Measurements from ENCODE around the gene AGPAT3. TPM values are rescaled to one million over a fixed set of nuclear protein-coding genes. Genes with fewer than 3 reads are reported as not detected.

AGPAT3 gene
- total RNA-seq, 5 donors from 2014 or later (not counting 1 experiment from before 2014, with no cell fraction given): 48.4 to 77.2 (median 65.1) TPM

DNA sequence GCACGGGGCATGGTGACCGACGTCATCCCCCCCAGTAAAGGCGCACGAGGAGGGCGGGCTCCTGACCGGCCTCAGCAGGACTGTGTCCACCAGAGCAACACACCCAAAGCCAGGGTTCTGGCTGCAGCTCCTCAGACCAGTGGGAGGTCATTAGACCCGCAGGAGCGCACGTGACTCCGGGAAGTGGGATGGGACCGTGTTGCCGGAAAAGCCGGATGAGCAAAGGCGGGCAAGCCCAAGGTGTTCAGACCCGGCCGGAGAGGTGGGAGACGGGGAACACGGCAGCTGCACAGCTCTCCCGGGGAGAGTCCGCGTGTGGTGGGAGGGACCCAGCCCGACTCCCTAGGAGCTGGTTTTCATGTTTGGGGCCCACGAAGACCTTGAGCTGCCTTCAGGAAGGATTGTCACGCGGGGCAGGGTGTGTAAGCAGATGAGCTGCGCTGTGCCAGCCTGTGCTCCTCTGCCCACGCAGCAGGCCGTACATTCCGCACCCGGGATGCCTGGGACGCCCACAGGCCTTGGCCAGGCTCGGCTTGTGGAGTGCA, 126.5 kb downstream of the AGPAT3 start:
- no peak overlapping the region for H3K4me3 Mint-ChIP-seq
- peaks cover 2 to 5% (median 2%) of the 10 kb centered on the region in 3 donors for H3K4me1 Mint-ChIP-seq
- Histone ChIP-seq H3K27me3 (replicated peaks in 1 of 2; ENCODE audit: control insufficient read depth in 2 of 2, extremely low read depth in 1 of 2, insufficient read depth in 2 of 2, low read length in 1 of 2) (peaks cover 0 to 29% of the 10 kb centered on the region in 2 experiments), H3K36me3 (ENCODE audit: control insufficient read depth in 2 of 2, extremely low read depth in 1 of 2, insufficient read depth in 1 of 2, low read length in 1 of 2) (no peaks in the 10 kb centered on the region), H3K27ac (ENCODE audit: low read length) (no peak overlapping the region), H3K4me1 (ENCODE audit: control insufficient read depth in 1 of 2, extremely low read depth in 1 of 2, insufficient read depth in 2 of 2, low read length in 2 of 2) (no peaks in the 10 kb centered on the region), H3K9me3 (no peaks in the 10 kb centered on the region), H3K4me3 (ENCODE audit: control insufficient read depth in 1 of 2, extremely low read depth in 1 of 2, low read length in 1 of 2) (no peak overlapping the region)
- H3K27me3 Mint-ChIP-seq: no peaks in the 10 kb centered on the region
- H3K36me3 Mint-ChIP-seq: no peaks in the 10 kb centered on the region
- DNase-seq (no peak), ATAC-seq (replicated peaks in 1 of 4) (no peak)
- CTCF ChIA-PET: no interaction called here
- POLR2A ChIA-PET: no interaction called here
- 92% methylated on average over 29 of the region's 33 CpGs for WGBS (ENCODE audit: insufficient coverage)
- H3K9me3 Mint-ChIP-seq: no peaks in the 10 kb centered on the region
- H3K27ac Mint-ChIP-seq: no peak overlapping the region

GRCh38 chr21:43992121-43992520, 127.1 kb downstream of the AGPAT3 start:
- ATAC-seq (replicated peaks in 1 of 4) (no peak), DNase-seq (no peak)
- POLR2A ChIA-PET: no interaction called here
- CTCF ChIA-PET: no interaction called here
- Histone ChIP-seq H3K27me3 (replicated peaks in 1 of 2; ENCODE audit: control insufficient read depth in 2 of 2, extremely low read depth in 1 of 2, insufficient read depth in 2 of 2, low read length in 1 of 2) (peaks cover 0 to 29% of the 10 kb centered on the region in 2 experiments), H3K4me1 (ENCODE audit: control insufficient read depth in 1 of 2, extremely low read depth in 1 of 2, insufficient read depth in 2 of 2, low read length in 2 of 2) (no peaks in the 10 kb centered on the region), H3K4me3 (ENCODE audit: control insufficient read depth in 1 of 2, extremely low read depth in 1 of 2, low read length in 1 of 2) (no peak overlapping the region), H3K36me3 (ENCODE audit: control insufficient read depth in 2 of 2, extremely low read depth in 1 of 2, insufficient read depth in 1 of 2, low read length in 1 of 2) (no peaks in the 10 kb centered on the region), H3K9me3 (no peaks in the 10 kb centered on the region), H3K27ac (ENCODE audit: low read length) (no peak overlapping the region)
- 96% methylated on average over 4 of the region's 11 CpGs for WGBS (ENCODE audit: insufficient coverage)
- no peaks in the 10 kb centered on the region for H3K36me3 Mint-ChIP-seq
- H3K4me1 Mint-ChIP-seq: no peaks in the 10 kb centered on the region
- H3K27ac Mint-ChIP-seq: no peak overlapping the region
- no peaks in the 10 kb centered on the region for H3K27me3 Mint-ChIP-seq
- no peak overlapping the region for H3K4me3 Mint-ChIP-seq
- no peaks in the 10 kb centered on the region for H3K9me3 Mint-ChIP-seq

GRCh38 chr21:43993420-43993934, 128.5 kb downstream of the AGPAT3 start:
- no peaks in the 10 kb centered on the region for H3K36me3 ChIP-seq (ENCODE audit: control insufficient read depth in 2 of 2, extremely low read depth in 1 of 2, insufficient read depth in 1 of 2, low read length in 1 of 2)
- ChIA-PET CTCF (no interaction called here), POLR2A (no interaction called here)
- H3K9me3 Mint-ChIP-seq: no peaks in the 10 kb centered on the region
- H3K9me3 ChIP-seq: no peaks in the 10 kb centered on the region
- no peaks in the 10 kb centered on the region for H3K4me1 ChIP-seq (ENCODE audit: control insufficient read depth in 1 of 2, extremely low read depth in 1 of 2, insufficient read depth in 2 of 2, low read length in 2 of 2)
- no peak overlapping the region for H3K4me3 Mint-ChIP-seq
- no peak overlapping the region for H3K27ac ChIP-seq (ENCODE audit: low read length)
- no peaks in the 10 kb centered on the region for H3K36me3 Mint-ChIP-seq
- H3K27me3 ChIP-seq (replicated peaks in 1 of 2; ENCODE audit: control insufficient read depth in 2 of 2, extremely low read depth in 1 of 2, insufficient read depth in 2 of 2, low read length in 1 of 2): peaks cover 0 to 33% of the 10 kb centered on the region in 2 experiments
- H3K4me3 ChIP-seq (ENCODE audit: control insufficient read depth in 1 of 2, extremely low read depth in 1 of 2, low read length in 1 of 2): no peak overlapping the region
- whole genome bisulfite sequencing (ENCODE audit: insufficient coverage): 82% methylated on average over 16 of the region's 18 CpGs
- DNase-seq (no peak), ATAC-seq (replicated peaks in 1 of 4) (no peak)
- H3K4me1 Mint-ChIP-seq: no peaks in the 10 kb centered on the region
- H3K27me3 Mint-ChIP-seq: no peaks in the 10 kb centered on the region
- H3K27ac Mint-ChIP-seq: no peak overlapping the region

GRCh38 chr21:43994085-43994484, 129.1 kb downstream of the AGPAT3 start:
- no peak overlapping the region for H3K27ac ChIP-seq (ENCODE audit: low read length)
- no peaks in the 10 kb centered on the region for H3K36me3 ChIP-seq (ENCODE audit: control insufficient read depth in 2 of 2, extremely low read depth in 1 of 2, insufficient read depth in 1 of 2, low read length in 1 of 2)
- Mint-ChIP-seq H3K36me3 (no peaks in the 10 kb centered on the region), H3K27ac (no peak overlapping the region), H3K4me1 (no peaks in the 10 kb centered on the region), H3K4me3 (no peak overlapping the region), H3K27me3 (no peaks in the 10 kb centered on the region), H3K9me3 (no peaks in the 10 kb centered on the region)
- DNase-seq (no peak), ATAC-seq (replicated peaks in 1 of 4) (no peak)
- H3K4me3 ChIP-seq (ENCODE audit: control insufficient read depth in 1 of 2, extremely low read depth in 1 of 2, low read length in 1 of 2): no peak overlapping the region
- peaks cover 0 to 33% of the 10 kb centered on the region in 2 experiments for H3K27me3 ChIP-seq (replicated peaks in 1 of 2; ENCODE audit: control insufficient read depth in 2 of 2, extremely low read depth in 1 of 2, insufficient read depth in 2 of 2, low read length in 1 of 2)
- no peaks in the 10 kb centered on the region for H3K4me1 ChIP-seq (ENCODE audit: control insufficient read depth in 1 of 2, extremely low read depth in 1 of 2, insufficient read depth in 2 of 2, low read length in 2 of 2)
- 49% methylated on average over 4 of the region's 11 CpGs for WGBS (ENCODE audit: insufficient coverage)
- POLR2A ChIA-PET: no interaction called here
- H3K9me3 ChIP-seq: no peaks in the 10 kb centered on the region
- CTCF ChIA-PET: no interaction called here

GRCh38 chr21:43994646-43995045, 129.6 kb downstream of the AGPAT3 start:
- no peaks in the 10 kb centered on the region for H3K9me3 ChIP-seq
- ATAC-seq (replicated peaks in 1 of 4) (no peak), DNase-seq (no peak)
- peaks cover 0 to 33% of the 10 kb centered on the region in 2 experiments for H3K27me3 ChIP-seq (replicated peaks in 1 of 2; ENCODE audit: control insufficient read depth in 2 of 2, extremely low read depth in 1 of 2, insufficient read depth in 2 of 2, low read length in 1 of 2)
- no peaks in the 10 kb centered on the region for H3K36me3 ChIP-seq (ENCODE audit: control insufficient read depth in 2 of 2, extremely low read depth in 1 of 2, insufficient read depth in 1 of 2, low read length in 1 of 2)
- WGBS (ENCODE audit: insufficient coverage): 83% methylated on average over 9 of the region's 9 CpGs
- Mint-ChIP-seq H3K27ac (no peak overlapping the region), H3K9me3 (no peaks in the 10 kb centered on the region), H3K36me3 (no peaks in the 10 kb centered on the region), H3K4me3 (no peak overlapping the region), H3K27me3 (no peaks in the 10 kb centered on the region), H3K4me1 (no peaks in the 10 kb centered on the region)
- H3K27ac ChIP-seq (ENCODE audit: low read length): no peak overlapping the region
- ChIA-PET CTCF (no interaction called here), POLR2A (no interaction called here)
- H3K4me1 ChIP-seq (ENCODE audit: control insufficient read depth in 1 of 2, extremely low read depth in 1 of 2, insufficient read depth in 2 of 2, low read length in 2 of 2): no peaks in the 10 kb centered on the region
- H3K4me3 ChIP-seq (ENCODE audit: control insufficient read depth in 1 of 2, extremely low read depth in 1 of 2, low read length in 1 of 2): no peak overlapping the region

GRCh38 chr21:43995521-43996105, 130.6 kb downstream of the AGPAT3 start:
- no peak overlapping the region for H3K27ac ChIP-seq (ENCODE audit: low read length)
- H3K36me3 ChIP-seq (ENCODE audit: control insufficient read depth in 2 of 2, extremely low read depth in 1 of 2, insufficient read depth in 1 of 2, low read length in 1 of 2): no peaks in the 10 kb centered on the region
- no peak overlapping the region for H3K4me3 Mint-ChIP-seq
- H3K36me3 Mint-ChIP-seq: no peaks in the 10 kb centered on the region
- no peaks in the 10 kb centered on the region for H3K4me1 Mint-ChIP-seq
- H3K9me3 ChIP-seq: no peaks in the 10 kb centered on the region
- no peaks in the 10 kb centered on the region for H3K27me3 Mint-ChIP-seq
- no peak overlapping the region for H3K27ac Mint-ChIP-seq
- DNase-seq (no peak), ATAC-seq (replicated peaks in 1 of 4) (no peak)
- H3K4me3 ChIP-seq (ENCODE audit: control insufficient read depth in 1 of 2, extremely low read depth in 1 of 2, low read length in 1 of 2): no peak overlapping the region
- WGBS (ENCODE audit: insufficient coverage): 85% methylated on average over 13 of the region's 18 CpGs
- H3K9me3 Mint-ChIP-seq: no peaks in the 10 kb centered on the region
- H3K4me1 ChIP-seq (ENCODE audit: control insufficient read depth in 1 of 2, extremely low read depth in 1 of 2, insufficient read depth in 2 of 2, low read length in 2 of 2): no peaks in the 10 kb centered on the region
- peaks cover 0 to 33% of the 10 kb centered on the region in 2 experiments for H3K27me3 ChIP-seq (replicated peaks in 1 of 2; ENCODE audit: control insufficient read depth in 2 of 2, extremely low read depth in 1 of 2, insufficient read depth in 2 of 2, low read length in 1 of 2)
- POLR2A ChIA-PET: no interaction called here
- CTCF ChIA-PET: no interaction called here

Measured in T-cell (primary cell).